ENCODE results near the gene KIF5B. TPM values are rescaled to one million over a fixed set of nuclear protein-coding genes. Genes with fewer than 3 reads are reported as not detected.

KIF5B gene
- total and polyA plus RNA-seq, 2 experiments from 2014 or later: 63.5 to 81.8 TPM

- H3K9me3 Mint-ChIP-seq: no peaks in the 10 kb centered on the region
- peak; percentile 63 for ATAC-seq
- Histone ChIP-seq H3F3A (replicated peaks; ENCODE audit: low read depth) (no peaks in the 10 kb centered on the region; the same call in 1 of the 2 replicates), H3K27ac (ENCODE audit: low read depth) (peak overlapping the region; percentile 57; the same call in 1 of the 2 replicates), H3K4me2 (no peak overlapping the region), H4K20me1 (replicated peaks; ENCODE audit: insufficient read depth) (no peaks in the 10 kb centered on the region), H3K27me3 (ENCODE audit: insufficient read depth) (no peaks in the 10 kb centered on the region), H2AFZ (no peak overlapping the region), H3K4me1 (ENCODE audit: insufficient read depth) (peaks cover 25% of the 10 kb centered on the region), H3K4me3 (no peak overlapping the region), H3K79me2 (replicated peaks; ENCODE audit: insufficient read depth) (no peaks in the 10 kb centered on the region), H3K9me2 (ENCODE audit: insufficient read depth) (no peaks in the 10 kb centered on the region), H3K36me3 (ENCODE audit: insufficient read depth) (peaks cover 5% of the 10 kb centered on the region; the same call in 1 of the 2 replicates)
- no peak overlapping the region for H3K4me3 Mint-ChIP-seq
- H3K27me3 Mint-ChIP-seq (ENCODE audit: insufficient read depth, low read depth, poor library complexity): peaks cover 3% of the 10 kb centered on the region
- DNase-seq (ENCODE audit: low spot score): peak; percentile 75
- H3K27ac Mint-ChIP-seq: no peak overlapping the region
- peaks cover 22% of the 10 kb centered on the region; the same call in 2 of the 3 replicates for H3K36me3 Mint-ChIP-seq (ENCODE audit: low read depth)
- TF ChIP-seq POLR2AphosphoS5 (IDR thresholded peaks at IDR 0.05; ENCODE audit: low read depth) (peak; percentile 14; the same call in 1 of the 2 replicates), REST (IDR thresholded peaks at IDR 0.05; ENCODE audit: unreplicated experiment) (no peak), CTCF (conservative IDR thresholded peaks at IDR 0.05; ENCODE audit: low read depth in 2 of 2) (peak; percentile 73 to 75)
- H3K4me1 Mint-ChIP-seq: peaks cover 39% of the 10 kb centered on the region
These were observed 51.2 kb downstream of the KIF5B start for GRCh38 chr10:32005050-32005449.

GRCh38 chr10:32004161-32004591 is 52.0 kb downstream of the KIF5B start:
- H3K36me3 ChIP-seq (ENCODE audit: insufficient read depth): peaks cover under 1% of the 10 kb centered on the region; the same call in 1 of the 2 replicates
- Mint-ChIP-seq H3K9me3 (no peaks in the 10 kb centered on the region), H3K4me1 (peaks cover 46% of the 10 kb centered on the region), H3K4me3 (no peak overlapping the region), H3K27ac (peak overlapping the region; percentile 91), H3K27me3 (ENCODE audit: insufficient read depth, low read depth, poor library complexity) (peaks cover 3% of the 10 kb centered on the region), H3K36me3 (ENCODE audit: low read depth) (peaks cover 15% of the 10 kb centered on the region; the same call in 2 of the 3 replicates)
- H3K27me3 ChIP-seq (ENCODE audit: insufficient read depth): no peaks in the 10 kb centered on the region
- DNase-seq (ENCODE audit: low spot score) (peak; percentile 51), ATAC-seq (peak; percentile 66)
- H3K4me3 ChIP-seq: no peak overlapping the region
- H3K4me1 ChIP-seq (ENCODE audit: insufficient read depth): peaks cover 34% of the 10 kb centered on the region
- no peak overlapping the region for H2AFZ ChIP-seq
- peak overlapping the region; percentile 35 for H3K27ac ChIP-seq (ENCODE audit: low read depth)
- TF ChIP-seq REST (IDR thresholded peaks at IDR 0.05; ENCODE audit: unreplicated experiment): no peak
- no peak for TF ChIP-seq EZH2 (IDR thresholded peaks at IDR 0.05; ENCODE audit: low read depth, unreplicated experiment)
- peak; percentile 29 for TF ChIP-seq POLR2AphosphoS5 (IDR thresholded peaks at IDR 0.05; ENCODE audit: low read depth)
- H3K79me2 ChIP-seq (replicated peaks; ENCODE audit: insufficient read depth): no peaks in the 10 kb centered on the region
- no peaks in the 10 kb centered on the region for H3K9me2 ChIP-seq (ENCODE audit: insufficient read depth)
- no peaks in the 10 kb centered on the region for H4K20me1 ChIP-seq (replicated peaks; ENCODE audit: insufficient read depth)
- no peak overlapping the region for H3K4me2 ChIP-seq
- H3F3A ChIP-seq (replicated peaks; ENCODE audit: low read depth): no peaks in the 10 kb centered on the region; the same call in 1 of the 2 replicates

Measured in GM23338 (cell line).